ENCODE data around the gene PDE4B.

GRCh38 chr1:66069976-66070876 is 277.5 kb downstream of the PDE4B start:
- no peak for TF ChIP-seq CTCF (IDR thresholded peaks at IDR 0.05)
- no peak for TF ChIP-seq POLR2A (IDR thresholded peaks at IDR 0.05)

Data from vagina (tissue), 2 donors.